ENCODE results near the gene SYNGR3. TPM values are rescaled to one million over a fixed set of nuclear protein-coding genes. Genes with fewer than 3 reads are reported as not detected.
A peak's percentile ranks its signal among the peaks of the same experiment; 100 is the strongest.

Gene SYNGR3
- total RNA-seq, 2 experiments from 2014 or later, result 6.4 to 17.6 TPM

- Mint-ChIP-seq H3K27me3 (peaks cover 31% of the 10 kb centered on the region), H3K4me1 (peaks cover 12% of the 10 kb centered on the region), H3K4me3 (no peak within 1 kb of the TSS), H3K36me3 (no peaks in the 10 kb centered on the region), H3K9me3 (ENCODE audit: low read depth) (no peaks in the 10 kb centered on the region), H3K27ac (no peak within 1 kb of the TSS)
- ATAC-seq (no peak), DNase-seq (no peak)
- CTCF ChIA-PET, result interaction anchor here (1.5 to 7.6 kb wide), 2 partner anchors 11 to 123 kb away, joined by 3 to 118 read pairs; no protein-coding TSS in a partner anchor
These were observed 29.7 kb downstream of the SYNGR3 start, which contains the start of gene NPW for GRCh38 chr16:2019518-2019920. Gene NPW (plus strand): TSS chr16:2019785.

GRCh38 chr16:2019921-2020831, 30.4 kb downstream of the SYNGR3 start:
- peaks cover 31% of the 10 kb centered on the region for H3K27me3 Mint-ChIP-seq
- CTCF ChIA-PET, result interaction anchor here (1.5 to 7.6 kb wide), 3 partner anchors 12 to 122 kb away, joined by 3 to 118 read pairs (median 11); no protein-coding TSS in a partner anchor
- H3K36me3 Mint-ChIP-seq, result no peaks in the 10 kb centered on the region
- DNase-seq (no peak), ATAC-seq (no peak)
- H3K9me3 Mint-ChIP-seq (ENCODE audit: low read depth), result no peaks in the 10 kb centered on the region
- H3K4me3 Mint-ChIP-seq, result no peak overlapping the region
- no peak overlapping the region for H3K27ac Mint-ChIP-seq
- H3K4me1 Mint-ChIP-seq, result peaks cover 12% of the 10 kb centered on the region

GRCh38 chr16:2022723-2023091, 32.9 kb downstream of the SYNGR3 start:
- peaks cover 17% of the 10 kb centered on the region for H3K4me1 Mint-ChIP-seq

GRCh38 chr16:2023092-2024031, 33.6 kb downstream of the SYNGR3 start:
- Mint-ChIP-seq H3K27me3 (peaks cover 45% of the 10 kb centered on the region), H3K9me3 (ENCODE audit: low read depth) (no peaks in the 10 kb centered on the region), H3K4me3 (peak overlapping the region; percentile 56)

More at GRCh38 chr16:2022723-2023091, 32.9 kb downstream of the SYNGR3 start:
- H3K27ac Mint-ChIP-seq, result no peak overlapping the region
- ATAC-seq, result peak; percentile 31
- H3K27me3 Mint-ChIP-seq, result peaks cover 42% of the 10 kb centered on the region
- CTCF ChIA-PET, result interaction anchor here (0.6 to 7.6 kb wide), 22 partner anchors 9 to 454 kb away, joined by 3 to 118 read pairs (median 4); partner anchors contain the start of genes MSRB1, NTHL1, PKD1 and TRAF7
- H3K9me3 Mint-ChIP-seq (ENCODE audit: low read depth), result no peaks in the 10 kb centered on the region
- no peaks in the 10 kb centered on the region for H3K36me3 Mint-ChIP-seq
- peak overlapping the region; percentile 54 for H3K4me3 Mint-ChIP-seq
- DNase-seq, result peak; percentile 49

GRCh38 chr16:2024032-2024420, 34.3 kb downstream of the SYNGR3 start:
- ATAC-seq, result no peak
- no peak overlapping the region for H3K4me3 Mint-ChIP-seq
- peaks cover 17% of the 10 kb centered on the region for H3K4me1 Mint-ChIP-seq
- no peak for DNase-seq
- no peaks in the 10 kb centered on the region for H3K36me3 Mint-ChIP-seq
- H3K27ac Mint-ChIP-seq, result peak overlapping the region; percentile 30
- H3K27me3 Mint-ChIP-seq, result peaks cover 43% of the 10 kb centered on the region
- no peaks in the 10 kb centered on the region for H3K9me3 Mint-ChIP-seq (ENCODE audit: low read depth)
- CTCF ChIA-PET, result interaction anchor here (1.2 to 7.6 kb wide), 5 partner anchors 113 to 130 kb away, joined by 5 to 118 read pairs (median 9); partner anchors contain the start of genes RAB26 and TRAF7

More at GRCh38 chr16:2023092-2024031, 33.6 kb downstream of the SYNGR3 start:
- H3K4me1 Mint-ChIP-seq, result peaks cover 17% of the 10 kb centered on the region
- peak; percentile 95 for DNase-seq
- H3K36me3 Mint-ChIP-seq, result no peaks in the 10 kb centered on the region
- CTCF ChIA-PET, result interaction anchor here (0.6 to 7.6 kb wide), 22 partner anchors 9 to 454 kb away, joined by 3 to 118 read pairs (median 4); partner anchors contain the start of genes MSRB1, NTHL1, PKD1 and RAB26
- H3K27ac Mint-ChIP-seq, result peak overlapping the region; percentile 64
- peak; percentile 82 for ATAC-seq

- CTCF ChIA-PET, result interaction anchor here (1.1 to 7.6 kb wide), 5 partner anchors 9 to 129 kb away, joined by 5 to 118 read pairs (median 7); partner anchors contain the start of genes NTHL1, TRAF7 and TSC2
- no peaks in the 10 kb centered on the region for H3K36me3 Mint-ChIP-seq
- H3K9me3 Mint-ChIP-seq (ENCODE audit: low read depth), result no peaks in the 10 kb centered on the region
- H3K27me3 Mint-ChIP-seq, result peaks cover 40% of the 10 kb centered on the region
- DNase-seq (no peak), ATAC-seq (no peak)
- H3K4me1 Mint-ChIP-seq, result peaks cover 17% of the 10 kb centered on the region
- no peak overlapping the region for H3K27ac Mint-ChIP-seq
- no peak overlapping the region for H3K4me3 Mint-ChIP-seq
These were observed 35.5 kb downstream of the SYNGR3 start for GRCh38 chr16:2025251-2025650.

- H3K4me3 Mint-ChIP-seq, result no peak overlapping the region
These were observed 36.2 kb downstream of the SYNGR3 start for GRCh38 chr16:2025878-2026460.

GRCh38 chr16:2026461-2027023, 36.8 kb downstream of the SYNGR3 start, which contains the start of gene NHERF2:
Gene NHERF2 (plus strand): TSS chr16:2026902. CDS start chr16:2027006, 104 bp downstream.
- no peaks in the 10 kb centered on the region for H3K36me3 Mint-ChIP-seq
- no peak within 1 kb of the TSS for H3K27ac Mint-ChIP-seq
- H3K27me3 Mint-ChIP-seq, result peaks cover 29% of the 10 kb centered on the region
- H3K9me3 Mint-ChIP-seq (ENCODE audit: low read depth), result no peaks in the 10 kb centered on the region
- DNase-seq (no peak), ATAC-seq (peak; percentile 25)
- CTCF ChIA-PET, result interaction anchor here (1.9 to 4.6 kb wide), 3 partner anchors 21 to 128 kb away, joined by 5 to 28 read pairs (median 17); partner anchors contain the start of genes NTHL1, TRAF7 and TSC2
- H3K4me1 Mint-ChIP-seq, result peaks cover 17% of the 10 kb centered on the region
- H3K4me3 Mint-ChIP-seq, result peak within 1 kb of the TSS; percentile 51

More at GRCh38 chr16:2025878-2026460, 36.2 kb downstream of the SYNGR3 start:
- Mint-ChIP-seq H3K27ac (no peak overlapping the region), H3K36me3 (no peaks in the 10 kb centered on the region), H3K27me3 (peaks cover 35% of the 10 kb centered on the region), H3K9me3 (ENCODE audit: low read depth) (no peaks in the 10 kb centered on the region), H3K4me1 (peaks cover 17% of the 10 kb centered on the region)
- ATAC-seq (no peak), DNase-seq (no peak)
- CTCF ChIA-PET, result interaction anchor here (1.1 to 7.6 kb wide), 5 partner anchors 10 to 128 kb away, joined by 5 to 118 read pairs (median 7); partner anchors contain the start of genes NTHL1, TRAF7 and TSC2

- CTCF ChIA-PET, result interaction anchor here (0.6 to 3.3 kb wide), 5 partner anchors 11 to 120 kb away, joined by 3 to 17 read pairs (median 3); no protein-coding TSS in a partner anchor
- DNase-seq (no peak), ATAC-seq (peak; percentile 10)
- Mint-ChIP-seq H3K9me3 (ENCODE audit: low read depth) (no peaks in the 10 kb centered on the region), H3K27ac (no peak overlapping the region), H3K27me3 (peaks cover 27% of the 10 kb centered on the region), H3K36me3 (no peaks in the 10 kb centered on the region), H3K4me3 (peak overlapping the region; percentile 51), H3K4me1 (peaks cover 17% of the 10 kb centered on the region)
These were observed 37.5 kb downstream of the SYNGR3 start for GRCh38 chr16:2027024-2028010.

- Mint-ChIP-seq H3K27ac (no peak overlapping the region), H3K4me1 (peaks cover 10% of the 10 kb centered on the region), H3K27me3 (peaks cover 22% of the 10 kb centered on the region), H3K4me3 (no peak overlapping the region), H3K9me3 (ENCODE audit: low read depth) (no peaks in the 10 kb centered on the region), H3K36me3 (no peaks in the 10 kb centered on the region)
- no peak for ATAC-seq
- CTCF ChIA-PET, result interaction anchor here (0.9 to 3.3 kb wide), 4 partner anchors 11 to 113 kb away, joined by 3 to 17 read pairs (median 4); no protein-coding TSS in a partner anchor
- no peak for DNase-seq
These were observed 38.4 kb downstream of the SYNGR3 start for GRCh38 chr16:2028146-2028545.

All from activated CD8-positive, alpha-beta memory T cell treated with anti-CD3 and anti-CD28 coated beads, Interleukin-2, amount 10 ng/mL, durations not matched to agents 7 days and 5 days (primary cell).